Effector memory CD8-positive, alpha-beta T cell (primary cell): ENCODE data around the gene NKAIN1.
"Not testable (repeated sequence)": the region's sequence is repeated elsewhere in the genome, so short reads cannot be mapped to it uniquely, and the experiment has no call there.

ENCODE experiments used
- ATAC-seq: fragments of 150-1000 bp; cut with Tn5 transposase; replicated peaks from 2 replicates; pipeline ENCODE4 v1.10.0; 2021; ENCODE audit warnings: mild to moderate bottlenecking, moderate library complexity
- DNase-seq, 3 experiments: peaks; one replicate each; pipeline ENCODE4 v3.0.0; 2021
- H3K27ac Mint-ChIP-seq, 2 donors: one replicate each; pipeline ENCODE4 v1.8.0; 2022; ENCODE audit warnings: mild to moderate bottlenecking in 2 of 2, mixed read lengths in 2 of 2, moderate library complexity in 2 of 2
- H3K27me3 Mint-ChIP-seq, 2 donors: one replicate each; pipeline ENCODE4 v1.8.0; 2022; ENCODE audit warnings: mixed read lengths in 2 of 2
- H3K36me3 Mint-ChIP-seq: one replicate; pipeline ENCODE4 v1.8.0; 2022; ENCODE audit warnings: mild to moderate bottlenecking, moderate library complexity, mixed read lengths; ENCODE audit not compliant: insufficient read depth
- H3K4me1 Mint-ChIP-seq, 2 donors: one replicate each; pipeline ENCODE4 v1.8.0; 2022; ENCODE audit warnings: low read depth in 2 of 2, mixed read lengths in 2 of 2
- H3K4me3 Mint-ChIP-seq, 2 donors: one replicate each; pipeline ENCODE4 v1.8.0; 2022; ENCODE audit warnings: mild to moderate bottlenecking in 2 of 2, mixed read lengths in 2 of 2, moderate library complexity in 2 of 2
- H3K9me3 Mint-ChIP-seq, 2 donors: one replicate each; pipeline ENCODE4 v1.8.0; 2022; ENCODE audit warnings: mixed read lengths in 2 of 2

The NKAIN1 gene

DNA sequence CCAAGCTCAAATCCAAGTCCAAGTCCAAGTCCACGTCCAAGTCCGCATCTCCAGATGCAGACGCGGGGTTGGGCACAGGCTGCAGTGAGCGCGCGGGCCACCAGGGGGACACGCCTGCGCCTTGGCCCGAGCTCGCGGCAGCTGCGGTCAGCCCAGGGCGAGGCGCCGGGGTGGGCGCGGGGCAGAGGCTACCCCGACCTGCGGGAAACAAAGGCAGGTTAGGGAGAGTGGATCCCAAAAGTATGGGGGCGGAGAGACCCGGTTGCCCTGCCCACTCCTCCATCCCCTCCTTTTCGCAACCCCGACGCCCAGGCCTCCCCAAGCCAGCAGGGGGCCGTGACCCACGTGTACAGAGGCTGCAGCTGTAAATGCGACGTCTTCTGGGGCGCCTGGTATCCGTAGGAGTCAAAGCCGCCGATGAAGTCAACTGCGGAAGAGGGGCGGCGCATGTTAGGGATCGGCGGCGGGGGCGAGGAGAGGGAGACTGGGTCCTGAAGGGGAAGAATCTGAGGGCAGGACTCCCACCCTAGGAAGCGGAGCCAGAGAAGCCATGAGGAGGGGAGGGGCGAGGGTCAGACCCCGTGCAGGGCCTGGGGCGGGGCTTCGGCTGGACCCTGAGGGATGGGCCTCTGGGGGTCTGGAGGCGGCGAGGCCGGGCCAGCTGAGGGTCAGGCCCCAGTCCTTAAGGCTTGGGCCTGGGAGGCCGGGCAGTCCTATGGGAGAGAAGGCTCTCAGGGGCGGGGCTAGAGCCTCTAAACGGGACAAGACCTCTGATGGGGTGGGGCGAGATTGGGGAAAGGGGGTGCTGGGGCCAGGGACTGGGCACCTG is 58.0 kb downstream of the NKAIN1 start:
- Mint-ChIP-seq H3K27ac (no peak overlapping the region), H3K9me3 (no peaks in the 10 kb centered on the region), H3K27me3 (peaks cover 48 to 81% of the 10 kb centered on the region in 2 donors), H3K4me3 (peak overlapping the region; percentile 57 to 70), H3K36me3 (peaks cover 6% of the 10 kb centered on the region), H3K4me1 (peaks cover 4 to 7% of the 10 kb centered on the region in 2 donors)
- DNase-seq: peak; percentile 16 to 33 (median 25)
- ATAC-seq: peak; percentile 63

DNA sequence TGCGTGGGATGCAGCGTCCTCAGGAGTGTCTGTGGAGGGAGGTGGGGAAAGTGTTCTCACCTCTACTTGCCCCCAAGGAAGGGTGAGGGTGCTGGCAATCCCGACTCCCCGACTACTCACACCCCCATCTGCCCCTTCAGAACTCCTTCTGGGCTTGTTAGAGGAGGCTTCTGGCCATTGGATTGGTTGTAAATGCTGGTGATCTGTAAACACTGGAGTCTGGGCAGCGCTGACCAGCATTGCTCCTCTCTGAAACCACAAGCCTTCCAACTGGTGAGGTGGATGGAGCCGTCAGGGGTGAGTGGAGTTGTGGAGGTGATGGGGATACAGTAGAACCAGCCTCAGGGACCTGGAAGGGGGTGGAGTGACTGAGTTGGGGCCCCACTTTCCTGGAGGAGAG is 59.3 kb downstream of the NKAIN1 start:
- peaks cover 4 to 7% of the 10 kb centered on the region in 2 donors for H3K4me1 Mint-ChIP-seq
- peaks cover 6% of the 10 kb centered on the region for H3K36me3 Mint-ChIP-seq
- peaks cover 47 to 75% of the 10 kb centered on the region in 2 donors for H3K27me3 Mint-ChIP-seq
- no peak overlapping the region for H3K27ac Mint-ChIP-seq
- no peaks in the 10 kb centered on the region for H3K9me3 Mint-ChIP-seq
- DNase-seq (no peak), ATAC-seq (no peak)
- no peak overlapping the region for H3K4me3 Mint-ChIP-seq

DNA sequence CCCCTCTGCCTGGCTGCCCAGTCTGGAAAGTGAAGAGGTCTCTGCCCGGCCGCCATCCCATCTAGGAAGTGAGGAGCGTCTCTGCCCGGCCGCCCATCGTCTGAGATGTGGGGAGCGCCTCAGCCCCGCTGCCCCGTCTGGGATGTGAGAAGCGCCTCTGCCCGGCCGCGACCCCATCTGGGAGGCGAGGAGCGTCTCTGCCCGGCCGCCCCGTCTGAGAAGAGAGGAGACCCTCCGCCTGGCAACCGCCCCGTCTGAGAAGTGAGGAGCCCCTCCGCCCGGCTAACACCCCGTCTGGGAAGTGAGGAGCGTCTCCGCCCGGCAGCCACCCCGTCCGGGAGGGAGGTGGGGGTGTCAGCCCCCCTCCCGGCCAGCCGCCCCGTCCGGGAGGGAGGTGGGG is 63.4 kb downstream of the NKAIN1 start:
- not testable (repeated sequence) for H3K27ac Mint-ChIP-seq, ATAC-seq, DNase-seq, H3K9me3 Mint-ChIP-seq, H3K4me3 Mint-ChIP-seq, H3K4me1 Mint-ChIP-seq, H3K36me3 Mint-ChIP-seq
- H3K27me3 Mint-ChIP-seq: peaks cover 27 to 34% of the 10 kb centered on the region in 2 donors

DNA sequence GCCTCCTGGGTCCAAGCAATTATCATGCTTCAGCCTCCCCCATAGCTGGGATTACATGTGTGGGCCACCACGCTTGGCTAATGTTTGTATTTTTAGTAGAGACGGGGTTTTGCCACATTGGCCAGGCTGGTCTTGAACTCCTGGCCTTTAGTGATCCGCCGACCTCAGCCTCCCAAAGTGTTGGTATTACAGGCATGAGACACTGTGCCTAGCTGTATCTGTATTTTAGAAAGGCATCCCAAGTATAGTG is 69.3 kb downstream of the NKAIN1 start:
- Mint-ChIP-seq H3K4me1 (peaks cover 3 to 4% of the 10 kb centered on the region in 2 donors), H3K4me3 (no peak overlapping the region), H3K27ac (no peak overlapping the region), H3K9me3 (no peaks in the 10 kb centered on the region), H3K27me3 (peaks cover 0 to 12% of the 10 kb centered on the region in 2 donors), H3K36me3 (no peaks in the 10 kb centered on the region)
- DNase-seq (no peak), ATAC-seq (no peak)

DNA sequence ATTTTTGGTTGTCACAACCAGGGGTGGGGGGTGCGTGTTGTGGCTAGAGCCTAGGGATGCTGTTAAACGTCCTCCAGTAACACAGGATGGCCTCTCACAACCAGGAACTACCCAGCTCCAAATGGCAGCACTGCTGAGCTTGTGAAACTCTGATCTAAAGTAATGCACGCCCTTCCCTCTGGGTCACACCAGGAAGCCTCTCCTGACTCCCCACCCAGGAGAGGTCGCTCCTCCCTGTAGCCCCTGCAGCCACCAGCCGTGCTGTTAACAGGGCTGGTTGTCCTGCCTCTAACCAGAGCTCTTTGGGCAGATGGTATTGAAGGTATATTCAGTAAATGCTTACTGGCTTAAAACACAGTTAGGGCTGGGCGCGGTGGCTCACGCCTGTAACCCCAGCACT is 73.2 kb downstream of the NKAIN1 start:
- DNase-seq: no peak
- Mint-ChIP-seq H3K4me1 (peaks cover 6 to 9% of the 10 kb centered on the region in 2 donors), H3K36me3 (no peaks in the 10 kb centered on the region), H3K9me3 (no peaks in the 10 kb centered on the region), H3K27me3 (peaks cover 10 to 30% of the 10 kb centered on the region in 2 donors), H3K27ac (no peak overlapping the region), H3K4me3 (no peak overlapping the region)
- ATAC-seq: no peak

DNA sequence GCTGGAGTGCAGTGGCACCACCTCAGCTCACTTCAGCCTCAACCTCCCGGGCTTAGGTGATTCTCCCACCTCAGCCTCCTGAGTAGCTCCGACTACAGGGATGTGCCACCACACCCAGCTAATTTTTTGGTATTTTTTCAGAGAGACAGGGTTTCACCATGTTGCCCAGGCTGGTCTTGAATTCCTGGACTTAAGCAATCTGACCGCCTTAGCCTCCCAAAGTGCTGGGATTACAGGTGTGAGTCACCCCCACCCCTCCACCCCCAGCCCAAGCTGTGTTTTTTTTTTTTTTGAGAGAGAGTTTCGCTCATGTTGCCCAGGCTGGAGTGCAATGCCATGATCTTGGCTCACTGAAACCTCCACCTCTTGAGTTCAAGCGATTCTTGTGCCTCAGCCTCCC is 75.4 kb downstream of the NKAIN1 start:
- peaks cover 13 to 34% of the 10 kb centered on the region in 2 donors for H3K27me3 Mint-ChIP-seq
- H3K36me3 Mint-ChIP-seq: no peaks in the 10 kb centered on the region
- ATAC-seq (no peak), DNase-seq (no peak)
- H3K27ac Mint-ChIP-seq: no peak overlapping the region
- peaks cover 2 to 5% of the 10 kb centered on the region in 2 donors for H3K4me1 Mint-ChIP-seq
- H3K4me3 Mint-ChIP-seq: no peak overlapping the region
- no peaks in the 10 kb centered on the region for H3K9me3 Mint-ChIP-seq

DNA sequence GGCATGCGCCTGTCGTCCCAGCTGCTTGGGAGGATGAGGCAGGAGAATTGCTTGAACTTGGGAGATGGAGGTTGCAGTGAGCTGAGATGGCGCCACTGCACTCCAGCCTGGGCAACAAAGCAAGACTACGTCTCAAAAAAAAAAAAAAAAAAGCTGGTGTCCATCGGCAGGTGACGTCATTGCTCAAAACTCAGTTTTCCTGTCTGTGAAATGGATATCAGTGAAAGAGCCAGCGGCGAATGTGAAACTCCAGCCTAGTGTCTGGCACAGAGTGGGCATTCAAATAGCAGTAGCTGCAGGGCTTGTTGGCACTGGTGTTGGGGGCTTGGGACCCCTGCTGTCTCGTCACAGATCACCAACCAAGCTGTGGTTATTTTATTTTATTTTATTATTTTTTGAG is 75.8 kb downstream of the NKAIN1 start:
- H3K4me3 Mint-ChIP-seq: no peak overlapping the region
- H3K4me1 Mint-ChIP-seq: peaks cover 2 to 5% of the 10 kb centered on the region in 2 donors
- no peak for DNase-seq
- no peaks in the 10 kb centered on the region for H3K36me3 Mint-ChIP-seq
- H3K27ac Mint-ChIP-seq: no peak overlapping the region
- no peaks in the 10 kb centered on the region for H3K9me3 Mint-ChIP-seq
- H3K27me3 Mint-ChIP-seq: peaks cover 13 to 34% of the 10 kb centered on the region in 2 donors
- ATAC-seq: no peak

DNA sequence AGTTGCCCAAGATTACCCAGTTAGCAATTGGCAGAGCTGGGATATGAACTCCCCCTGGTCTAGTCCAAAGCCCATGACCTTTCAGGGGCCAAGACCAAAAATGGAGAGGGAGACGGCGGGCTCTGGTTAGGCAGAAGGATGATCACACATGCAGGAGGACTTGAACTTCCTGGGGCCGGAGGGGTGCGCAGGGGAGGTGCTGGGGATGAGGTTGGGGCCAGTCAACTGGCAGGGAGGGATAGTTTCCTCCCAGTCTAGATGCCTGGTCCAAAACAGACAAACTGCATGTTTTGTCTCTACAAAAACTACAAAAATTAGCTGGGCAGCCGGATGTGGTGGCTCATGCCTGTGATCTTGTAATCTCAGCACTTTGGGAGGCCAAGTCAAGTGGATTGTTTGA is 78.1 kb downstream of the NKAIN1 start:
- no peak overlapping the region for H3K27ac Mint-ChIP-seq
- ATAC-seq: no peak
- peak overlapping the region in 1 of 2 donors; percentile 61 for H3K4me3 Mint-ChIP-seq
- H3K27me3 Mint-ChIP-seq: peaks cover 13 to 26% of the 10 kb centered on the region in 2 donors
- H3K4me1 Mint-ChIP-seq: peaks cover 2 to 5% of the 10 kb centered on the region in 2 donors
- no peak for DNase-seq
- no peaks in the 10 kb centered on the region for H3K36me3 Mint-ChIP-seq
- no peaks in the 10 kb centered on the region for H3K9me3 Mint-ChIP-seq

DNA sequence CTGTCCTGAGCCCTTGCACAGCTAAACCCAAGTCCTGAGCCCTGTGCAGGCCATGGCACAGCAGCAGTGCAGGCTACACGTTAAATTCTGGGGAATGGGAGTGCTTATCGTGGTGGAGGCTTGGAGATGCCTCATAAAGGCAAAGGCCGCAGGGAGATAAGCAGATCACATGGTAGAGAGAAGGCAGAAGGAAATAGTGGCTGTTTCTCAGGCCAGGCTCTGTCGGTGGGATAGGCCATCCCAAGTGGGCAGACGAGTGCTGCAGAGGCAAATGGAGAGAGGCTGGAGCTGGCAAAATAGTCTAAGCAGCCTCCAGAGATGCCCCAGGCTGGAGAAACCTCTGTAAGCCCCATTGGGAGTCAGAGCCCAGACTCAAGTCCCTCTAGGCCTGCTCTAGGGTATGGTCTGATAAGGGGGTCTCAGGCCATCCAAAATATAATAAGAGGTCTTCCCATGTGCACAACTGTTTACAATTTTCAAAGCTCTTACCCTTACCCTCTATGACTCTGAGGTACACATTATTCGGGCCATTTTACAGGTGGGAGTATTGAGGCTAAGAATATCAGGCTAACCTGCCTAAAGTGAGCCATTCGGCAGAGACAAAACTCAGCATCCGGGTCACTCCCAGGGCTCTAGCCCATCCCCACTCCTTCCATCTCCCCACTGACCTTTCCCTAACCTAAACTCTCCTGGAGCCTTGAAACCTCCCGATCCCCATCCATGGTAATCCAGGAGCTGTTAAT is 79.6 kb downstream of the NKAIN1 start:
- no peak overlapping the region for H3K4me3 Mint-ChIP-seq

DNA sequence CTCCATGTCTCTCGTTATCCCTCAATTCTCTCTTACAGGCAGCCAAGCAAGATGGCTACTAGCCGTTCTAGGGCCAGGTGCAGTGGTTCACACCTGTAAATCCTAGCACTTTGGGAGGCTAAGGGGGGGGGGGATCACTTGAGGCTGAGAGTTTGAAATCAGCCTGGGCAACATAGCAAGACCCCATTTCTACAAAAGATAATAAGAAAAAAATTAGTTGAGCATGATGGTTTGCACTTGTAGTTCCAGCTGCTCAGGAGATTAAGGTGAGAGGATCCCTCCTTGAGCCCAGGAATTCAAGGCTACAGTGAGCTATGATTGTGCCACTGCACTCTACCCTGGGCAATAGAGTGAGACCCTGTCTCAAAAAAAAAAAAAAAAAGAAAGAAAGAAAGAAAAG is 80.4 kb downstream of the NKAIN1 start:
- DNase-seq (no peak), ATAC-seq (no peak)
- Mint-ChIP-seq H3K27ac (no peak overlapping the region), H3K4me3 (no peak overlapping the region), H3K4me1 (peaks cover 4 to 8% of the 10 kb centered on the region in 2 donors), H3K9me3 (no peaks in the 10 kb centered on the region), H3K36me3 (no peaks in the 10 kb centered on the region), H3K27me3 (peaks cover 13 to 17% of the 10 kb centered on the region in 2 donors)

More for the DNA sequence above, 79.6 kb downstream of the NKAIN1 start:
- Mint-ChIP-seq H3K9me3 (no peaks in the 10 kb centered on the region), H3K4me1 (peaks cover 4 to 8% of the 10 kb centered on the region in 2 donors), H3K27me3 (peaks cover 13 to 18% of the 10 kb centered on the region in 2 donors), H3K27ac (no peak overlapping the region), H3K36me3 (no peaks in the 10 kb centered on the region)
- DNase-seq (no peak), ATAC-seq (no peak)

DNA sequence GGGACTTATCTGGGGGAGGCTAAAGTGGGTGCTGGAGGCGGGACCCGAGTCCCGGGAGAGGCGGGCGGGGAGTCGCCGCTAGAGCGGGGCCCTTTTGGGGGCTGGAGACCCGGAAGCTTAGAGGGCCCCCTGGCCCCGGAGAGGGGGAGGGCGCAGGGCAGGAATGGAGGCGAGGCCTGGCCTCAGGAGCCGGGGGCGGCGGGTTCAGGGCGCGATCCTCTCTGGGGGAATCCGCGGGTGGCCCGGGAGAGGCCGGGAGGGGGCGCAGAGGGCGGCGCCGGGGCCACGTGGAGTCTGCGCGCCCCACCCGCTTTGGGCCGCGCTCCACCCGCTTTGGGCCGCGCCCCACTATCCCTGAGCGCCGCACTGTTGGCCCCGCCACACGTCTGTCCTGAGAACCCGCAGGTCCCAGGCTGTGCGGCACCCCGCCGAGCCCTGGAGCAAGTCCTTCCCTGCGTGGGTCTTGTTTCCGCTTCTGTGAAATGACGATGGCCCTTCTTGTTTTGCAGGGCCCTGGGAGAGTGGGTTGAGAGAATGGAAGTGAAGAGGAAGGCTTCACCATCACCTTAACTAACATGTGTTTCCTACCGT is 84.4 kb downstream of the NKAIN1 start:
- ATAC-seq: peak; percentile 80
- Mint-ChIP-seq H3K4me1 (peaks cover 2 to 4% of the 10 kb centered on the region in 2 donors), H3K36me3 (peaks cover 4% of the 10 kb centered on the region)

DNA sequence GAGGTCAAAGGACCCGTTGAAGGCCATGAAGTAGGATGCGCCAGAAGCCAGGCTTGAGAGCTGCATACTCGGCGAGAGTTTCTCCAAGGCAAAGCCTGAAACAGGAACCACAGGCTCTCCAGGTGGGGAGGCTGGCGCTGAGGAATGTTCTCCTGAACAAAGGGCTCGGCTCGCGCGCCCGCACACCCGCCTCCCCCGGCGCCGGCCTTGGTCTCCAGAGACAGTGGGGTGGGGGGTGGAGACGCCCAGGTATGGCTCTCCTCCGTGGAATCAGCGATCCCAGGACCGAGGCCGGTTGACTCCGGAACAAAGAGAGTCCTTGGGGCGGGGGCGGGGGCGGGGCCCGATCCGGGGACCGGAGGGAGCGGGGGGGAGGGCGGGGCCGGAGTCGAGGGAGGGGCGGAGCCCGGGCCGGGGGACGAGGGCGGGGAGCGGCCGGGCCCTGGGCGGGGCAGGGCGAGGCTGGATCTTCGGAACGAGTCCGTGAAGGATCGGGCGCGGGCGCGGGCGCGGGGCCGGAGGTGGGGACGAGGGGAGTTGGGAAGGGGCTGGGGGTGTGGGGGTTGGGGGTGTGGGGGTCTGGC is 85.0 kb downstream of the NKAIN1 start:
- H3K9me3 Mint-ChIP-seq: no peaks in the 10 kb centered on the region

More for the DNA sequence above, 84.4 kb downstream of the NKAIN1 start:
- Mint-ChIP-seq H3K27me3 (no peaks in the 10 kb centered on the region), H3K4me3 (peak overlapping the region; percentile 82 to 83), H3K27ac (peak overlapping the region; percentile 55 to 70), H3K9me3 (no peaks in the 10 kb centered on the region)
- peak; percentile 29 to 31 (median 29) for DNase-seq

DNA sequence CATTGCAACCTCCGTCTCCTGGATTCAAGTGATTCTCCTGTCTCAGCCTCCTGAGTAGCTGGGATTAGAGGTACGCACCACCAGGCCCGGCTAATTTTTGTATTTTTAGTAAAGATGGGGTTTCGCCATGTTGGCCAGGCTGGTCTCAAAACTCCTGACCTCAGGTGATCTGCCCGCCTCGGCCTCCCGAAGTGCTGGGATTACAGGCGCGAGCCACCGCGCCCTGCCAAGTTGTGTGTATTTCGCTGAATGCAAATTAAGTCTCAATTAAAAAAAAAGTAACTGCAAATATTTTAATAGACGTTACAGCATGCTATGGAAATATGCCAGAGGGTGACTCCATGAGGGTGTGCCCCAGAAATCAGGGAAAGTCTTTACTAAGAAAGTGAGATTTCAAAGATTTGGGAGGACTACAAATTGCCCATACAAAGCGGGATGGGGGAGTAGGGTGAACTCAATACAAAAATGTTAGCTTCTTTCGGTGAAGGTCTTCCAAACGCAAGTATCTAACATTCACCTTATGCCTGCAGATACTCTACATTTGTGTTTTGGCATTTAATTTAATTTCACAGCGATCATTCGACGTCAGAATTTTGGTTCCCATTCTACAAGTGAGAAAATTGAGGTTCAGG is 85.6 kb downstream of the NKAIN1 start:
- Mint-ChIP-seq H3K4me1 (peaks cover 2 to 4% of the 10 kb centered on the region in 2 donors), H3K27me3 (no peaks in the 10 kb centered on the region), H3K4me3 (peak overlapping the region; percentile 82 to 83), H3K9me3 (no peaks in the 10 kb centered on the region), H3K27ac (no peak overlapping the region), H3K36me3 (peaks cover 4% of the 10 kb centered on the region)
- ATAC-seq (no peak), DNase-seq (no peak)

More for the DNA sequence above, 85.0 kb downstream of the NKAIN1 start:
- H3K4me3 Mint-ChIP-seq: peak overlapping the region; percentile 82 to 83
- H3K4me1 Mint-ChIP-seq: peaks cover 2 to 4% of the 10 kb centered on the region in 2 donors
- H3K27me3 Mint-ChIP-seq: no peaks in the 10 kb centered on the region
- ATAC-seq (peak; percentile 75), DNase-seq (peak; percentile 17 to 36 (median 25))
- H3K36me3 Mint-ChIP-seq: peaks cover 4% of the 10 kb centered on the region
- peak overlapping the region; percentile 55 to 70 for H3K27ac Mint-ChIP-seq
